GM23248 (cell line): ENCODE results near the gene RBPMS2. TPM values are rescaled to one million over a fixed set of nuclear protein-coding genes. Genes with fewer than 3 reads are reported as not detected.
A peak's percentile ranks its signal among the peaks of the same experiment; 100 is the strongest.

Experiments used
- DNase-seq: peaks from one replicate; pipeline ENCODE4 v3.0.0-alpha.2; 2015
- H2AFZ ChIP-seq: fragments of 200-600 bp; sonication (generic); 2 replicates; pipeline ENCODE4 v1.6.1; 2016; ENCODE audit warnings: antibody characterized with exemption
- H3F3A ChIP-seq: fragments of 200-600 bp; sonication (generic); 2 replicates; pipeline ENCODE4 v1.6.1; 2016; ENCODE audit warnings: mild to moderate bottlenecking, antibody characterized with exemption, mixed run types; ENCODE audit not compliant: insufficient read depth
- H3K27ac ChIP-seq: fragments of 200-600 bp; sonication (generic); 2 replicates; pipeline ENCODE4 v1.5.1; 2016; ENCODE audit warnings: mild to moderate bottlenecking
- H3K27me3 ChIP-seq: fragments of 200-600 bp; sonication (generic); replicated peaks from 2 replicates; pipeline ENCODE4 v1.6.1; 2016; ENCODE audit warnings: mild to moderate bottlenecking; ENCODE audit not compliant: insufficient read depth
- H3K36me3 ChIP-seq: fragments of 200-600 bp; sonication (generic); 2 replicates; pipeline ENCODE4 v1.6.1; 2016; ENCODE audit warnings: low read depth, mild to moderate bottlenecking
- H3K4me1 ChIP-seq: fragments of 200-600 bp; sonication (generic); 2 replicates; pipeline ENCODE4 v1.6.1; 2016; ENCODE audit warnings: mild to moderate bottlenecking; ENCODE audit not compliant: insufficient read depth
- H3K4me2 ChIP-seq: fragments of 200-600 bp; sonication (generic); one replicate; pipeline ENCODE4 v1.6.1; 2016; ENCODE audit warnings: mild to moderate bottlenecking; ENCODE audit not compliant: unreplicated experiment
- H3K4me3 ChIP-seq: fragments of 200-600 bp; sonication (generic); 2 replicates; pipeline ENCODE4 v1.5.1; 2016; ENCODE audit warnings: mild to moderate bottlenecking
- H3K79me2 ChIP-seq: fragments of 200-600 bp; sonication (generic); 2 replicates; pipeline ENCODE4 v1.6.1; 2016; ENCODE audit warnings: mild to moderate bottlenecking; ENCODE audit not compliant: insufficient read depth
- H3K9ac ChIP-seq: fragments of 200-600 bp; sonication (generic); 2 replicates; pipeline ENCODE4 v1.6.1; 2016; ENCODE audit warnings: mild to moderate bottlenecking
- H3K9me2 ChIP-seq: fragments of 200-600 bp; sonication (generic); 2 replicates; pipeline ENCODE4 v1.6.1; 2016; ENCODE audit warnings: mixed run types, mild to moderate bottlenecking, moderate library complexity; ENCODE audit not compliant: insufficient read depth
- H3K9me3 ChIP-seq: fragments of 200-600 bp; sonication (generic); one replicate; pipeline ENCODE4 v1.6.1; 2017; ENCODE audit warnings: low read depth
- H4K20me1 ChIP-seq: fragments of 200-600 bp; sonication (generic); 2 replicates; pipeline ENCODE4 v1.6.0; 2016; ENCODE audit not compliant: insufficient read depth
- EZH2 ChIP-seq: fragments of 200-600 bp; sonication (generic); IDR thresholded peaks from 2 replicates; pipeline ENCODE4 v1.6.1; 2018; ENCODE audit warnings: antibody characterized with exemption, mild to moderate bottlenecking; ENCODE audit not compliant: insufficient read depth, poor library complexity, severe bottlenecking
- EZH2phosphoT487 ChIP-seq: fragments of 200-600 bp; sonication (generic); IDR thresholded peaks from 2 replicates; pipeline ENCODE4 v1.6.1; 2018; ENCODE audit warnings: antibody characterized with exemption, moderate library complexity, mild to moderate bottlenecking, low read depth; ENCODE audit not compliant: insufficient read depth
- WGBS, 2 experiments: methylation state at CpG; one replicate each; pipeline ENCODE4 v1.1.6; 2015 to 2017; ENCODE audit warnings: low lambda C conversion rate in 2 of 2, low coverage in 1 of 2; ENCODE audit errors: missing lambda C conversion rate in 2 of 2; 5-methylcytosine and 5-hydroxymethylcytosine counted together
- in situ Hi-C: fragments of 300-500 bp; cut with MboI; formaldehyde crosslinking; loops from 2 replicates; pipeline ENCODE4 v1.15.0; 2020
- polyA plus RNA-seq: library from polyadenylated mRNA; unstranded; fragments of >200 nt; fragmentation: Nextera tagmentation; extraction: Ambion mirVana; gene quantifications from 2 replicates; pipeline ENCODE4 v1.2.1, GENCODE V29; 2016
- total RNA-seq: library from RNA; depleted of rRNA; stranded (reverse); fragments of >200 nt; shearing (Covaris generic); gene quantifications from 2 replicates; pipeline ENCODE4 v1.2.3, GENCODE V29; 2014

RBPMS2 gene
- total and polyA plus RNA-seq, 2 experiments from 2014 or later = 0.71 TPM; not detected in 1

DNA sequence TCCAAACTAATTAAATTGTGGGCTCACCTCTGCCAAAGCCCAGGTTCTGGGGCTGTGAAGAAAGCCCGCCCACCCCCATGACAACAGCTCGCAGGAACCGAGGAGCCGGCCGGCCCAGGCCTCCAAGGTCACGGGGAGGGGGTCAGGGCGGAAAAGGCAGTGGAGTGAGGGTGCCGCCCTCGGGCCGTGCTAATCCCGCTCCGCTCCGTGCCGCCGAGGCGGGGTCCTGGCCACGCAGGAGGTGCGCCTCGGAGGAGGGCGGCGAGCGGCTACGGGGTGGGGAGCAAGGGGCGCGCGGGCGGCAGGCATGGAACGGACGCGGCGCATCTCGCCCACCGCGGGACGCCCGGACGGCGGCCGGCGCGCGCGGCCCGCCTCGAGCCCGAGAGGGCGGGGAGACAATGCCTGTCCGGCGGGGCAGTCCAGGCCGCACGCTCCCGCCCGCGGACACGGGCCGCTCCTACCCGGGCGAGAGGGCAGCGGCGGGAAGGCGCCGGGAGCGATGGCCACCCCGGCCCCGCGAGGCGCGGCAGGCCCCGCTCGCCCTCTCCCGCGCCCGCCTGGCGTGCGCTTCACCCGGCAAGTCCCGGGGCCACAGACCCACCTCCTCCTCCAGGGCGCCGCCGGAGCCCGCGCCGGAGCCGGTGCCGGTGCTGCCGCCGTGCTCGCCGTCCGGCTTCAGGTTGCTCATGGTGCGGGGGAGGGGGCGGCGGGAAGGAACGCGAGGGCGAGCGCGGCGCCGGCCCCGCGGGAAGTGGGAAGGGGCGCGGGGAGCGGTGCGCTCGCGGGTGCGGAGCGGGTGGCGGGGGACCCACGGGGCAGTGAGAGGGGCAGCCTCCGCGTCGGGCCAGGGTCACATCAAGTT, 528 bp downstream of the RBPMS2 start:
- Histone ChIP-seq H3K36me3 (no peaks in the 10 kb centered on the region), H3F3A (no peaks in the 10 kb centered on the region), H4K20me1 (no peaks in the 10 kb centered on the region), H3K9me2 (no peaks in the 10 kb centered on the region), H3K4me1 (no peaks in the 10 kb centered on the region), H3K27me3 (peaks cover 4% of the 10 kb centered on the region; the same call in 1 of the 2 replicates), H3K9me3 (no peaks in the 10 kb centered on the region), H3K4me3 (peak overlapping the region; percentile 66), H3K27ac (no peak overlapping the region), H3K79me2 (no peaks in the 10 kb centered on the region), H3K4me2 (peak overlapping the region; percentile 57), H2AFZ (peak overlapping the region; percentile 63), H3K9ac (no peak overlapping the region)
- TF ChIP-seq EZH2phosphoT487 = no peak
- TF ChIP-seq EZH2 = no peak
- in situ Hi-C loops = no loop called here
- 4 to 6% methylated on average over 26 to 75 of the region's 115 CpGs for WGBS, 2 experiments
- DNase-seq = peak; percentile 43

DNA sequence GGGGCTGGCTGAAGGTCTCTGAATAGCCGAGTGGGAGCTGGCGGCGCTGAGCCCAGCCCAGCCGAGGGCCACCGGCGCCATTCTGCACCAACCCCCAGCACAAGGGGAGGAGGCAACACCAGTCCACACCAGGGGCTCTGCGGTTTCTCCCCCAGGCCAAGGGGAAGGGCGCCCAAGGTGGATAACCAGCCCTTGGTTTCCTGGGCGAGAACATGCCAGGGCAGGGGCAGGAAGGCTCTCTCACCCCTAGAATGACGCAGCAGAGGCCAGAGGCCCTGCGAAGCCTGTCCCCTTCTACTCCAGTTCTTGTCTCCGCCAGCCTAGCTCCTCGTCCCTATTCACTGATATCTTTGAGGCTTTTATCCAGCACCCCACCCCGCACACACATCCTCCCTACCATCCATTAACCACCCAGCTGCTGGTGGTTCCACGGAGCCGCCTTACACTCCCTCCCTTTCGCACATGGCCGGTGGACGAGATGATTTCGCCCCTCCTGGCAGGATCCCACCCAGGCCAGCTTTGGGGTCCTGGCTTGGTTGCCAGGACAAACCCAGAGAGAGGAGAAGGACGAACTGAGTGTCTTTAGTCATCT, 1.3 kb downstream of the RBPMS2 start:
- H3K4me3 ChIP-seq = no peak overlapping the region
- no peak for DNase-seq
- no peak overlapping the region for H2AFZ ChIP-seq
- no peak overlapping the region for H3K27ac ChIP-seq
- TF ChIP-seq EZH2 (peak; percentile 47), EZH2phosphoT487 (no peak)
- in situ Hi-C loops = no loop called here
- 78% methylated on average over 19 to 21 of the region's 21 CpGs for WGBS, 2 experiments
- no peaks in the 10 kb centered on the region for H3K79me2 ChIP-seq
- peaks cover 4% of the 10 kb centered on the region; the same call in 1 of the 2 replicates for H3K27me3 ChIP-seq
- H3K9me2 ChIP-seq = no peaks in the 10 kb centered on the region
- no peaks in the 10 kb centered on the region for H3K4me1 ChIP-seq
- H3K36me3 ChIP-seq = no peaks in the 10 kb centered on the region
- no peak overlapping the region for H3K4me2 ChIP-seq
- no peaks in the 10 kb centered on the region for H4K20me1 ChIP-seq
- H3F3A ChIP-seq = no peaks in the 10 kb centered on the region
- no peaks in the 10 kb centered on the region for H3K9me3 ChIP-seq
- H3K9ac ChIP-seq = no peak overlapping the region

DNA sequence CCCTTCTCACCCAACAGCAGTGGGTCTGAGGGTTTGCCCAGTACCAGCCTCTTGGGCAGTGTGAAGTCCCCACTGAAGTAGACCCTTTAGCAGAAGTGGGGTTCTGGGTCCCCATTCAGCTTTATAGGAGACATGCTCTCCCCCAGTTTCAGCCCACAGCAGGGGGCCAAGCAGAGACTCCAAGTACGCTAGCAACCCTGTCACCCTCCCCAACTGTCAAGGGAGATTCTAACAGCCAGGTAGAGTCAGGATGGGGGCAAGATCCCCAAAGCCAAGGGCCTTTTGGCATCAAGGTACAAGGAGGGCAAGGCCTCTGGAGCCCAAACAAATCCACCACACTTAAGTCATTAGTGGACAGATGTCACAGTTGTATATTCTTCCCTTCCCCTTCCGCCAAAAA, 1.8 kb downstream of the RBPMS2 start:
- H3K36me3 ChIP-seq = no peaks in the 10 kb centered on the region
- H3K9ac ChIP-seq = no peak overlapping the region
- no peaks in the 10 kb centered on the region for H4K20me1 ChIP-seq
- in situ Hi-C loops = no loop called here
- TF ChIP-seq EZH2phosphoT487 (no peak), EZH2 (no peak)
- no peak overlapping the region for H3K27ac ChIP-seq
- no peak for DNase-seq
- H3K9me3 ChIP-seq = no peaks in the 10 kb centered on the region
- no peaks in the 10 kb centered on the region for H3K9me2 ChIP-seq
- H3K4me2 ChIP-seq = no peak overlapping the region
- no peak overlapping the region for H3K4me3 ChIP-seq
- H2AFZ ChIP-seq = no peak overlapping the region
- WGBS, 2 experiments = 93 to 100% methylated on average over 2 of the region's 2 CpGs
- H3K79me2 ChIP-seq = no peaks in the 10 kb centered on the region
- H3K4me1 ChIP-seq = no peaks in the 10 kb centered on the region
- H3K27me3 ChIP-seq = peaks cover 4% of the 10 kb centered on the region; the same call in 1 of the 2 replicates
- H3F3A ChIP-seq = no peaks in the 10 kb centered on the region

DNA sequence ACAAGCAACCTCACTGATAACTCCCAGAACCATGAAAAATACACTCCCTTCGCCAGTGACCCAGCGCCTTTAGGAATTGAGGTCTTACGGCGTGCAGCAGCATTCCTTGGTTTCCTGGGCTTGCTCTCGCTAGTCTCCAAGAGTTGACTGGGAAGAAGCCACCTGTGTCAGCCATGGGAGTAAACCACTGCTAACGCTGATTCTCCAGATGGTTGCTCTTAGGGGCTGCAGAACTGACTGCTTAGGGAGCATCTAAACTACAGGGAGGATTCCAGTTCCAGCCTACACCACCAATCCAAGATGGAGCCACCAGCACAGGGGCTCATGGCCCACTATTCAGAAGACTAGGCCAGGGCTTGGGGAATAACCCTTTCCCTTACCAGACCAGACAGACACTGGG, 2.4 kb downstream of the RBPMS2 start:
- 81 to 86% methylated on average over 6 of the region's 6 CpGs for WGBS, 2 experiments
- Histone ChIP-seq H3K27me3 (peaks cover 4% of the 10 kb centered on the region; the same call in 1 of the 2 replicates), H3K4me1 (no peaks in the 10 kb centered on the region), H4K20me1 (no peaks in the 10 kb centered on the region), H3K27ac (no peak overlapping the region), H3K9me3 (no peaks in the 10 kb centered on the region), H3K79me2 (no peaks in the 10 kb centered on the region), H3K4me2 (no peak overlapping the region), H3K9me2 (no peaks in the 10 kb centered on the region), H2AFZ (no peak overlapping the region), H3K9ac (no peak overlapping the region), H3F3A (no peaks in the 10 kb centered on the region), H3K36me3 (no peaks in the 10 kb centered on the region), H3K4me3 (no peak overlapping the region)
- TF ChIP-seq EZH2 (no peak), EZH2phosphoT487 (no peak)
- DNase-seq = no peak
- in situ Hi-C loops = no loop called here
